K562 (cell line): ENCODE results near the gene PIK3C2G. TPM values are rescaled to one million over a fixed set of nuclear protein-coding genes. Genes with fewer than 3 reads are reported as not detected.
A peak's percentile ranks its signal among the peaks of the same experiment; 100 is the strongest.

Source experiments
- ATAC-seq: fragments of 200-7000 bp; cut with Tn5 transposase; 3 replicates; pipeline ENCODE4 v1.9.1; 2020; ENCODE audit warnings: moderate library complexity
- BruUV-seq: library from RNA; stranded (reverse); fragments of 400-500 nt; replicated peaks from 2 replicates; lab custom pipeline; 2021; lab: Mats Ljungman, UMichigan
- CTCF ChIA-PET: fragments of 300-600 bp; formaldehyde crosslinking; extraction: SDS; loops from one replicate; lab custom pipeline; 2021; ENCODE audit warnings: low intra/inter-chr PET ratio; lab: Yijun Ruan, JAX
- POLR2A ChIA-PET: fragments of 300-600, 350-650 bp; sonication (Branson Sonifier 250); formaldehyde crosslinking; extraction: SDS; loops from one replicate; lab custom pipeline; 2021; ENCODE audit warnings: antibody characterized with exemption, inconsistent platforms; lab: Yijun Ruan, JAX
- DNase-seq, 4 experiments: peaks; one replicate each; pipeline versions ENCODE4 v3.0.0 to v3.0.0-alpha.2; 2011 to 2018; ENCODE audit warnings: low spot score in 3 of 4, mixed read lengths in 3 of 4; ENCODE audit errors: extremely low read depth in 1 of 4
- FAIRE-seq: peaks from 2 replicates; lab custom pipeline; 2011; peaks lifted over from hg19 to GRCh38; lab: Jason Lieb, UNC
- H2AFZ ChIP-seq: 2 replicates; pipeline ENCODE4 v1.6.0; 2011; ENCODE audit warnings: low read depth, low read length, control low read depth, inconsistent platforms
- H3K27ac ChIP-seq: fragments of 200-600 bp; 3 replicates; pipeline ENCODE4 v1.8.0; 2011; ENCODE audit warnings: low read depth, mild to moderate bottlenecking, control low read depth, inconsistent platforms, low read length, moderate library complexity, mixed read lengths; ENCODE audit errors: extremely low read depth
- H3K27me3 ChIP-seq, 2 experiments: fragments of 300-600 bp in 1 of 2; 2 replicates in 1 of 2; 3 replicates in 1 of 2; pipeline versions ENCODE4 v1.6.0 to v1.8.0; 2011; ENCODE audit warnings: inconsistent platforms in 2 of 2, low read length in 2 of 2, mild to moderate bottlenecking in 1 of 2, mixed read lengths in 1 of 2, moderate library complexity in 1 of 2; ENCODE audit not compliant: control insufficient read depth in 2 of 2, insufficient read depth in 2 of 2
- H3K36me3 ChIP-seq: fragments of 300-600 bp; 3 replicates; pipeline ENCODE4 v1.8.0; 2011; ENCODE audit warnings: mild to moderate bottlenecking, low read length, inconsistent platforms; ENCODE audit not compliant: control insufficient read depth, insufficient read depth
- H3K4me1 ChIP-seq, 2 experiments: fragments of 200-600 bp in 1 of 2; replicated peaks in 1 of 2; 2 replicates in 1 of 2; 3 replicates in 1 of 2; pipeline versions ENCODE4 v1.5.1 to v1.8.0; 2011; ENCODE audit warnings: inconsistent platforms in 2 of 2, low read length in 2 of 2, mild to moderate bottlenecking in 1 of 2, mixed read lengths in 1 of 2, moderate library complexity in 1 of 2; ENCODE audit not compliant: control insufficient read depth in 2 of 2, insufficient read depth in 2 of 2
- H3K4me2 ChIP-seq: 2 replicates; pipeline ENCODE4 v1.6.1; 2011; ENCODE audit warnings: low read length, control low read depth, inconsistent platforms, mixed read lengths; ENCODE audit not compliant: insufficient read depth
- H3K4me3 ChIP-seq: fragments of 200-600 bp; sonication (generic), shearing (Covaris generic); 2 replicates; pipeline ENCODE4 v1.5.1; 2016; ENCODE audit warnings: control low read depth, inconsistent platforms
- H3K79me2 ChIP-seq: fragments of 200-600 bp; 3 replicates; pipeline ENCODE4 v1.8.0; 2011; ENCODE audit warnings: low read length, inconsistent platforms; ENCODE audit not compliant: control insufficient read depth, insufficient read depth
- H3K9ac ChIP-seq, 2 experiments: 2 replicates each; pipeline versions ENCODE4 v1.6.0 to v1.6.1; 2011; ENCODE audit warnings: low read depth in 2 of 2, low read length in 2 of 2, control low read depth in 1 of 2, inconsistent platforms in 1 of 2, mild to moderate bottlenecking in 1 of 2, mixed read lengths in 1 of 2; ENCODE audit not compliant: insufficient read depth in 1 of 2
- H3K9me1 ChIP-seq: one replicate; pipeline ENCODE4 v1.6.0; 2011; ENCODE audit warnings: inconsistent platforms, mild to moderate bottlenecking, low read length, moderate library complexity; ENCODE audit not compliant: control insufficient read depth, insufficient read depth
- H3K9me3 ChIP-seq: replicated peaks from 2 replicates; pipeline ENCODE4 v1.5.1; 2011; ENCODE audit warnings: low read depth, low read length, inconsistent platforms; ENCODE audit not compliant: control insufficient read depth, insufficient read depth
- H4K20me1 ChIP-seq: replicated peaks from 2 replicates; pipeline ENCODE4 v1.6.1; 2011; ENCODE audit warnings: low read length, inconsistent platforms, mixed read lengths; ENCODE audit not compliant: control insufficient read depth, insufficient read depth
- AFF1 ChIP-seq, 2 experiments: fragments of 450-650 bp; IDR thresholded peaks; 2 replicates each; pipeline ENCODE4 v1.6.1; 2018; ENCODE audit warnings: mild to moderate bottlenecking in 2 of 2, low read depth in 1 of 2; ENCODE audit not compliant: partially characterized antibody in 2 of 2
- CLOCK ChIP-seq: fragments of 250-450 bp; sonication (Bioruptor Pico); IDR thresholded peaks from 2 replicates; pipeline ENCODE4 v1.4.0; 2020; ENCODE audit warnings: mild to moderate bottlenecking, moderate library complexity, borderline replicate concordance
- CREB1 ChIP-seq, 2 experiments: sonication (generic) in 1 of 2; formaldehyde crosslinking in 1 of 2; IDR thresholded peaks; 2 replicates each; pipeline versions ENCODE4 v1.6.1 to v1.8.0; 2012 to 2022; ENCODE audit warnings: inconsistent platforms in 1 of 2, mild to moderate bottlenecking in 1 of 2, missing genetic modification reagents in 1 of 2, moderate library complexity in 1 of 2
- E2F3 ChIP-seq: fragments of 250-450 bp; sonication (Bioruptor Pico); IDR thresholded peaks from 2 replicates; pipeline ENCODE4 v1.4.0; 2020; ENCODE audit warnings: mild to moderate bottlenecking
- HES1 ChIP-seq: fragments of 450-650 bp; IDR thresholded peaks from 2 replicates; pipeline ENCODE4 v1.6.1; 2016; ENCODE audit warnings: low read depth, mild to moderate bottlenecking, moderate library complexity
- LARP7 ChIP-seq: fragments of 450-650 bp; IDR thresholded peaks from 2 replicates; pipeline ENCODE4 v1.6.1; 2016
- PML ChIP-seq: IDR thresholded peaks from 2 replicates; pipeline ENCODE4 v1.6.1; 2012; ENCODE audit warnings: low read length, inconsistent platforms
- TAF15 ChIP-seq: fragments of 200-400 bp; formaldehyde crosslinking; IDR thresholded peaks from 2 replicates; pipeline ENCODE4 v1.6.1; 2017; ENCODE audit warnings: mild to moderate bottlenecking, low read depth, low read length, moderate library complexity
- TGIF2 ChIP-seq: sonication (generic); formaldehyde crosslinking; IDR thresholded peaks from 2 replicates; pipeline ENCODE4 v1.8.1; 2022; ENCODE audit warnings: mild to moderate bottlenecking, missing genetic modification reagents, moderate library complexity
- ZNF165 ChIP-seq: fragments of 250-450 bp; sonication (Bioruptor Pico); IDR thresholded peaks from 2 replicates; pipeline ENCODE4 v1.4.0; 2020; ENCODE audit warnings: borderline replicate concordance
- ZNF277 ChIP-seq: fragments of 250-450 bp; sonication (Bioruptor Pico); IDR thresholded peaks from 2 replicates; pipeline ENCODE4 v1.8.0; 2022; ENCODE audit warnings: inconsistent platforms, mild to moderate bottlenecking, moderate library complexity, borderline replicate concordance
- ZNF3 ChIP-seq: fragments of 250-450 bp; sonication (Bioruptor Pico); IDR thresholded peaks from 2 replicates; pipeline ENCODE4 v1.5.0; 2021; ENCODE audit warnings: mild to moderate bottlenecking, moderate library complexity
- ZNF589 ChIP-seq: fragments of 200-800 bp; sonication (Bioruptor generic); IDR thresholded peaks from 2 replicates; pipeline ENCODE4 v1.6.1; 2016; ENCODE audit warnings: low read depth, missing genetic modification characterization, missing compliant biosample characterization
- WGBS: fragments of 100-300 bp; shearing (Covaris generic); methylation state at CpG from one replicate; pipeline ENCODE4 v1.1.6; 2016; ENCODE audit warnings: low coverage, mixed read lengths; ENCODE audit not compliant: insufficient coverage; ENCODE audit errors: missing lambda C conversion rate; 5-methylcytosine and 5-hydroxymethylcytosine counted together
- in situ Hi-C: fragments of 300-500 bp; cut with MboI; formaldehyde crosslinking; loops from 4 replicates; pipeline ENCODE4 v1.15.0; 2018; ENCODE audit warnings: inconsistent platforms, mixed read lengths
- intact Hi-C: fragments of 100-400 bp; cut with micrococcal nuclease; formaldehyde crosslinking; loops from 2 replicates; pipeline ENCODE4 v1.14.2; 2022
- polyA plus RNA-seq, 8 experiments: library from polyadenylated mRNA; depleted of rRNA in 4 of 8; stranded (reverse) in 5 of 8; unstranded in 3 of 8; fragments of >200 nt; fragmentation: Nextera tagmentation in 2 of 8; fragmentation: Illumina TruSeq in 1 of 8; extraction: Ambion mirVana in 2 of 8; extraction: Trizol in 1 of 8; gene quantifications; 2 replicates each; pipeline versions ENCODE4 v1.2.1 to v1.2.3, GENCODE V29; 2011 to 2014; ENCODE audit warnings: inconsistent platforms in 1 of 8, missing spikeins in 1 of 8
- total RNA-seq, 7 experiments: library from RNA; depleted of rRNA in 6 of 7; stranded (reverse); fragments of >200 nt in 6 of 7; fragmentation: Illumina TruSeq in 2 of 7; extraction: Trizol in 2 of 7; gene quantifications; 2 replicates each; pipeline versions ENCODE4 v1.2.1 to v1.2.3, GENCODE V29; 2011 to 2021; ENCODE audit warnings: low replicate concordance in 1 of 7

PIK3C2G gene
- total and polyA plus RNA-seq, 9 of the 15 experiments (the other 6 are each of a cell fraction or from before 2014, with no cell fraction given): not detected

- Histone ChIP-seq H3K9me3 (no peaks in the 10 kb centered on the region), H3K9ac (no peak overlapping the region), H3K9me1 (no peaks in the 10 kb centered on the region), H3K4me3 (no peak overlapping the region), H4K20me1 (no peaks in the 10 kb centered on the region), H3K27ac (no peak overlapping the region; the same call in 2 of the 3 replicates), H3K27me3 (no peaks in the 10 kb centered on the region), H3K4me1 (no peaks in the 10 kb centered on the region), H3K36me3 (no peaks in the 10 kb centered on the region), H3K79me2 (no peaks in the 10 kb centered on the region), H3K4me2 (no peak overlapping the region), H2AFZ (peak overlapping the region; percentile 72; the same call in 1 of the 2 replicates)
- 2% methylated on average over 3 of the region's 3 CpGs for WGBS
- intact Hi-C loops (no loop called here), in situ Hi-C loops (no loop called here)
- ChIA-PET CTCF (no interaction called here), POLR2A (no interaction called here)
- FAIRE-seq (no peak), DNase-seq (peak in 1 of 4 experiments; percentile 3), ATAC-seq (0 out of 3 replicates have a peak, but pooled peaks have one; percentile 38)
- no TSS peak for BruUV-seq
- TF ChIP-seq ZNF589 (no peak), AFF1 (IDR thresholded peaks at IDR 0.05; ENCODE audit: low read depth in 1 of 2, partially characterized antibody in 2 of 2) (no peak), TAF15 (no peak), HES1 (no peak), ZNF165 (no peak), TGIF2 (no peak), PML (no peak), ZNF277 (no peak), LARP7 (no peak), ZNF3 (CRISPR knock-in tag) (no peak), CREB1 (IDR thresholded peaks at IDR 0.05) (no peak), CREB1 (CRISPR knock-in tag; IDR thresholded peaks at IDR 0.05) (no peak), CLOCK (CRISPR knock-in tag) (no peak), E2F3 (CRISPR knock-in tag) (no peak)
Observed at GRCh38 chr12:18446061-18446644, 184.8 kb downstream of the PIK3C2G start.
